IMR-90 (cell line): ENCODE measurements around the gene ACTR2. TPM values are rescaled to one million over a fixed set of nuclear protein-coding genes. Genes with fewer than 3 reads are reported as not detected.
A peak's percentile ranks its signal among the peaks of the same experiment; 100 is the strongest.

ENCODE experiments used
- ATAC-seq: fragments of 200-7000 bp; cut with Tn5 transposase; 2 replicates; pipeline ENCODE4 v1.9.1; 2020; ENCODE audit warnings: low read depth, mild to moderate bottlenecking, moderate library complexity
- BruUV-seq: library from RNA; stranded (reverse); fragments of 400-500 nt; replicated peaks from 2 replicates; lab custom pipeline; 2021; lab: Mats Ljungman, UMichigan
- CTCF ChIA-PET: fragments of 300-600 bp; formaldehyde crosslinking; extraction: SDS; loops from one replicate; lab custom pipeline; 2021; ENCODE audit warnings: antibody characterized with exemption; lab: Yijun Ruan, JAX
- POLR2A ChIA-PET: fragments of 300-600 bp; sonication (Branson Sonifier 250); formaldehyde crosslinking; loops from one replicate; lab custom pipeline; 2022; ENCODE audit warnings: antibody characterized with exemption; ENCODE audit not compliant: unreplicated experiment; lab: Charles Lee
- DNase-seq: peaks from one replicate; pipeline ENCODE4 v3.0.0; 2013
- H2AFZ ChIP-seq: replicated peaks from 2 replicates; pipeline ENCODE3; 2013; ENCODE audit warnings: low read length, mild to moderate bottlenecking; ENCODE audit not compliant: poor library complexity
- H2AK5ac ChIP-seq: 2 replicates; pipeline ENCODE4 v1.6.1; 2013; ENCODE audit warnings: low read depth, low read length, inconsistent platforms
- H2AK9ac ChIP-seq: replicated peaks from 2 replicates; pipeline ENCODE3; 2013; ENCODE audit warnings: mild to moderate bottlenecking, low read depth, low read length, moderate library complexity; ENCODE audit not compliant: poor library complexity
- H2BK120ac ChIP-seq: 2 replicates; pipeline ENCODE4 v1.6.1; 2013; ENCODE audit warnings: low read depth, low read length, inconsistent platforms
- H2BK15ac ChIP-seq: 3 replicates; pipeline ENCODE4 v1.6.1; 2013; ENCODE audit warnings: low read depth, low read length, inconsistent platforms
- H2BK20ac ChIP-seq: 2 replicates; pipeline ENCODE4 v1.6.1; 2013; ENCODE audit warnings: low read depth, mild to moderate bottlenecking, inconsistent platforms, low read length, moderate library complexity
- H2BK5ac ChIP-seq: 2 replicates; pipeline ENCODE4 v1.6.1; 2013; ENCODE audit warnings: mild to moderate bottlenecking, low read depth, low read length, inconsistent platforms; ENCODE audit not compliant: poor library complexity, severe bottlenecking
- H3K14ac ChIP-seq: replicated peaks from 2 replicates; pipeline ENCODE4 v1.6.1; 2013; ENCODE audit warnings: low read depth, low read length, inconsistent platforms
- H3K18ac ChIP-seq: 2 replicates; pipeline ENCODE4 v1.6.1; 2013; ENCODE audit warnings: low read depth, low read length, control low read depth
- H3K23ac ChIP-seq: 2 replicates; pipeline ENCODE4 v1.6.1; 2013; ENCODE audit warnings: low read depth, low read length, inconsistent platforms
- H3K27ac ChIP-seq: 2 replicates; pipeline ENCODE4 v1.5.1; 2013; ENCODE audit warnings: mild to moderate bottlenecking, control low read depth, low read length; ENCODE audit not compliant: insufficient read depth
- H3K27me3 ChIP-seq: 2 replicates; pipeline ENCODE4 v1.6.1; 2013; ENCODE audit warnings: low read length; ENCODE audit not compliant: control insufficient read depth, insufficient read depth
- H3K36me3 ChIP-seq: 2 replicates; pipeline ENCODE4 v1.6.1; 2013; ENCODE audit warnings: low read length, mixed read lengths; ENCODE audit not compliant: control insufficient read depth, insufficient read depth
- H3K4ac ChIP-seq: 2 replicates; pipeline ENCODE4 v1.6.1; 2013; ENCODE audit warnings: low read depth, low read length, inconsistent platforms
- H3K4me1 ChIP-seq: 2 replicates; pipeline ENCODE4 v1.6.1; 2013; ENCODE audit warnings: low read length, mixed read lengths; ENCODE audit not compliant: control insufficient read depth, insufficient read depth
- H3K4me2 ChIP-seq: 2 replicates; pipeline ENCODE4 v1.6.1; 2013; ENCODE audit warnings: low read depth, mild to moderate bottlenecking, control low read depth, low read length, moderate library complexity
- H3K4me3 ChIP-seq: 2 replicates; pipeline ENCODE4 v1.5.1; 2013; ENCODE audit warnings: low read depth, mild to moderate bottlenecking, control low read depth, low read length, moderate library complexity; ENCODE audit not compliant: insufficient read depth
- H3K56ac ChIP-seq: 2 replicates; pipeline ENCODE4 v1.6.1; 2013; ENCODE audit warnings: low read length, inconsistent platforms; ENCODE audit not compliant: insufficient read depth; ENCODE audit errors: extremely low read depth
- H3K79me1 ChIP-seq, 2 experiments: 2 replicates each; pipeline ENCODE4 v1.6.1; 2013; ENCODE audit warnings: low read length in 2 of 2, inconsistent platforms in 1 of 2, low read depth in 1 of 2
- H3K9ac ChIP-seq: 2 replicates; pipeline ENCODE4 v1.6.1; 2013; ENCODE audit warnings: low read depth, low read length, control low read depth
- H3K9me1 ChIP-seq: 2 replicates; pipeline ENCODE4 v1.6.1; 2013; ENCODE audit warnings: low read length, inconsistent platforms; ENCODE audit not compliant: insufficient read depth
- H3K9me3 ChIP-seq: 2 replicates; pipeline ENCODE4 v1.6.1; 2013; ENCODE audit warnings: low read length; ENCODE audit not compliant: control insufficient read depth, insufficient read depth
- H4K20me1 ChIP-seq: 2 replicates; pipeline ENCODE4 v1.6.1; 2013; ENCODE audit warnings: low read length, inconsistent platforms; ENCODE audit not compliant: insufficient read depth
- H4K5ac ChIP-seq: 2 replicates; pipeline ENCODE4 v1.6.1; 2013; ENCODE audit warnings: mild to moderate bottlenecking, low read depth, low read length, control low read depth
- H4K8ac ChIP-seq, 2 experiments: 2 replicates each; pipeline ENCODE4 v1.6.1; 2013; ENCODE audit warnings: low read depth in 2 of 2, low read length in 2 of 2, control low read depth in 1 of 2, inconsistent platforms in 1 of 2
- H4K91ac ChIP-seq: 2 replicates; pipeline ENCODE4 v1.6.1; 2013; ENCODE audit warnings: low read depth, low read length, inconsistent platforms; ENCODE audit not compliant: insufficient read depth
- RAD21 ChIP-seq: IDR thresholded peaks from 2 replicates; pipeline ENCODE4 v1.6.1; 2012; ENCODE audit warnings: low read length, improper control_type of control experiment
- WGBS, 2 experiments: methylation state at CpG; one replicate each; pipeline versions ENCODE4 v1.1.5 to v1.1.7; 2013; ENCODE audit warnings: missing lambda C conversion rate in 2 of 2; ENCODE audit not compliant: insufficient read length in 1 of 2; ENCODE audit errors: extremely low coverage in 2 of 2; 5-methylcytosine and 5-hydroxymethylcytosine counted together
- dilution Hi-C: fragments of 300-500 bp; cut with HindIII; formaldehyde crosslinking; loops from one replicate; pipeline ENCODE4 v1.14.3; 2018; ENCODE audit warnings: low sequenced_read_pairs; ENCODE audit not compliant: unreplicated experiment
- in situ Hi-C: fragments of 300-500 bp; cut with MboI; formaldehyde crosslinking; loops from 3 replicates; pipeline ENCODE4 v1.14.3; 2019; ENCODE audit warnings: low sequenced_read_pairs, inconsistent platforms, mixed read lengths
- intact Hi-C: fragments of 100-400 bp; cut with micrococcal nuclease; formaldehyde crosslinking; loops from 2 replicates; pipeline ENCODE4 v1.10.0; 2022
- polyA plus RNA-seq, 3 experiments: library from polyadenylated mRNA; depleted of rRNA; stranded (reverse); fragments of >200 nt; gene quantifications; 2 replicates each; pipeline ENCODE4 v1.2.3, GENCODE V29; 2012; ENCODE audit warnings: low replicate concordance in 1 of 3
- total RNA-seq: library from RNA; depleted of rRNA; stranded (reverse); fragments of >200 nt; gene quantifications from 2 replicates; pipeline ENCODE4 v1.2.3, GENCODE V29; 2012

Gene ACTR2
- total and polyA plus RNA-seq, 2 of the 4 experiments (the other 2 are of a cell fraction), result 141 to 205 TPM

GRCh38 chr2:65193446-65193845 is 34.2 kb upstream of the ACTR2 start (continued):
- no peak for TF ChIP-seq RAD21

- H3K9me1 ChIP-seq, result no peaks in the 10 kb centered on the region
- no peak overlapping the region for H3K18ac ChIP-seq
- no peak overlapping the region for H4K5ac ChIP-seq
- no peak for ATAC-seq
- no peak overlapping the region for H3K56ac ChIP-seq
- DNase-seq, result peak; percentile 35
- H3K4me1 ChIP-seq, result peaks cover 2% of the 10 kb centered on the region; the same call in 1 of the 2 replicates
- ChIA-PET POLR2A (no interaction called here), CTCF (interaction anchor here (0.6 kb wide), 1 partner anchor 50 kb away, joined by 3 read pairs; no protein-coding TSS in a partner anchor)
- 20% methylated on average over 1 of the region's 2 CpGs; no CpG with 5 or more reads in 1 of the 2 experiments for WGBS, 2 experiments
- intact Hi-C loops, result no loop called here
- H3K9ac ChIP-seq, result no peak overlapping the region
- no peaks in the 10 kb centered on the region for H3K27me3 ChIP-seq
- dilution Hi-C loops, result no loop called here
- H4K20me1 ChIP-seq, result no peaks in the 10 kb centered on the region; the same call in 1 of the 2 replicates
- no peak overlapping the region for H2BK20ac ChIP-seq
- H4K91ac ChIP-seq, result no peak overlapping the region
- no peak overlapping the region for H2BK120ac ChIP-seq
- no peak overlapping the region for H2BK5ac ChIP-seq
- no peak for TF ChIP-seq RAD21
- no peak overlapping the region for H3K23ac ChIP-seq
- H3K14ac ChIP-seq, result no peak overlapping the region
- H3K4me3 ChIP-seq, result no peak overlapping the region
- no peak overlapping the region for H2BK15ac ChIP-seq
- no peak overlapping the region for H3K27ac ChIP-seq
- in situ Hi-C loops, result no loop called here
- H2AFZ ChIP-seq, result no peak overlapping the region
- no peaks in the 10 kb centered on the region for H3K36me3 ChIP-seq
- H3K4me2 ChIP-seq, result no peak overlapping the region
- no peak overlapping the region for H4K8ac ChIP-seq
- H3K4ac ChIP-seq, result no peak overlapping the region
- H3K79me1 ChIP-seq, result no peaks in the 10 kb centered on the region
- BruUV-seq, result no TSS peak
- no peak overlapping the region for H2AK5ac ChIP-seq
- no peak overlapping the region for H2AK9ac ChIP-seq
- no peaks in the 10 kb centered on the region for H3K9me3 ChIP-seq
Observed at GRCh38 chr2:65198737-65199136, 28.9 kb upstream of the ACTR2 start.
